GM23338 (cell line): ENCODE measurements around the gene ARHGEF40.

Experiments used
- CREB1 ChIP-seq: fragments of 250-450 bp; sonication (Bioruptor Pico); IDR thresholded peaks from 2 replicates; pipeline ENCODE4 v1.5.0; 2020; ENCODE audit warnings: low read depth, mild to moderate bottlenecking, moderate library complexity
- EZH2 ChIP-seq: fragments of 200-600 bp; sonication (generic); IDR thresholded peaks from one replicate; pipeline ENCODE4 v1.8.0; 2017; ENCODE audit warnings: antibody characterized with exemption, mild to moderate bottlenecking, low read depth; ENCODE audit not compliant: unreplicated experiment
- EZH2phosphoT487 ChIP-seq: fragments of 200-600 bp; sonication (generic); IDR thresholded peaks from one replicate; pipeline ENCODE4 v1.8.1; 2018; ENCODE audit warnings: antibody characterized with exemption; ENCODE audit not compliant: unreplicated experiment
- JUNB ChIP-seq: IDR thresholded peaks from one replicate; pipeline ENCODE4 v1.6.1; 2016; ENCODE audit warnings: antibody characterized with exemption; ENCODE audit not compliant: unreplicated experiment
- POLR2AphosphoS5 ChIP-seq: IDR thresholded peaks from 2 replicates; pipeline ENCODE4 v1.6.1; 2016; ENCODE audit warnings: antibody characterized with exemption, low read depth
- ZNF331 ChIP-seq: fragments of 250-450 bp; sonication (Bioruptor Pico); IDR thresholded peaks from 2 replicates; pipeline ENCODE4 v1.5.0; 2020; ENCODE audit warnings: low read depth, mild to moderate bottlenecking, moderate library complexity
- TF ChIP-seq, protein P1 (sequence below), 2 experiments: fragments of 200-600 bp in 1 of 2; sonication (generic) in 1 of 2; conservative IDR thresholded peaks; 2 replicates each; pipeline versions ENCODE4 v1.5.1 to v1.6.1; 2016 to 2017; ENCODE audit warnings: antibody characterized with exemption in 2 of 2, low read depth in 2 of 2, mild to moderate bottlenecking in 2 of 2, moderate library complexity in 1 of 2
- TF ChIP-seq, protein P2 (sequence below): IDR thresholded peaks from 2 replicates; pipeline ENCODE4 v1.6.1; 2016; ENCODE audit warnings: antibody characterized with exemption
- TF ChIP-seq, protein P3 (sequence below): IDR thresholded peaks from one replicate; pipeline ENCODE4 v1.6.1; 2018; ENCODE audit warnings: antibody characterized with exemption; ENCODE audit not compliant: unreplicated experiment
- TF ChIP-seq, protein P4 (sequence below): fragments of 250-450 bp; sonication (Bioruptor Pico); IDR thresholded peaks from 2 replicates; pipeline ENCODE4 v1.5.0; 2020; ENCODE audit warnings: mild to moderate bottlenecking, moderate library complexity

DNA sequence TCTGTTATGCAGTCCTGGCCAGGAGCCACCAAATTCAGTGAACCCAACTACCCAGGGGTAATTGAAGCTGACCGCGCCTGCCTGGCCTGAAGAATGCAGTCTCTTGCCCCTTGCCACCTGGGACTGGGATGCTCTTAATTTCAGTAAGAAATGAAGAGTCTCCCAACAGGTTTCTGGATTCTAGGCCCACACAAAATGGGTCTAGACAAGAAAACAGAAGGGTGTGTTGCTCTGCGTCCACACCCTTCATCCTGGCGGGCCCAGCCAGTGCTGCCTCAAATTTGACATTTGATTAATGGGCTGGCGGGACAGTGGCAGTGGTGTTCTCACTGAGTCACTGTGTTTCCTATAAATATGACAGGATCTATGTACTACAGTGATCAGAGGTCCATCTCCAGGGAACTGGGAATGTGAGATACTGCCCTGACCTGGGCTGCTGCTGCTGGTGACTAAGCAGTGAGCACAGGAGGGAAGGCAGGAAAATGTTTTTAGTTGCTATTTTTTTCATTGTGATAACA, 37.2 kb downstream of the ARHGEF40 start:
- no peak for TF ChIP-seq POLR2AphosphoS5
- TF ChIP-seq, protein P1, sequence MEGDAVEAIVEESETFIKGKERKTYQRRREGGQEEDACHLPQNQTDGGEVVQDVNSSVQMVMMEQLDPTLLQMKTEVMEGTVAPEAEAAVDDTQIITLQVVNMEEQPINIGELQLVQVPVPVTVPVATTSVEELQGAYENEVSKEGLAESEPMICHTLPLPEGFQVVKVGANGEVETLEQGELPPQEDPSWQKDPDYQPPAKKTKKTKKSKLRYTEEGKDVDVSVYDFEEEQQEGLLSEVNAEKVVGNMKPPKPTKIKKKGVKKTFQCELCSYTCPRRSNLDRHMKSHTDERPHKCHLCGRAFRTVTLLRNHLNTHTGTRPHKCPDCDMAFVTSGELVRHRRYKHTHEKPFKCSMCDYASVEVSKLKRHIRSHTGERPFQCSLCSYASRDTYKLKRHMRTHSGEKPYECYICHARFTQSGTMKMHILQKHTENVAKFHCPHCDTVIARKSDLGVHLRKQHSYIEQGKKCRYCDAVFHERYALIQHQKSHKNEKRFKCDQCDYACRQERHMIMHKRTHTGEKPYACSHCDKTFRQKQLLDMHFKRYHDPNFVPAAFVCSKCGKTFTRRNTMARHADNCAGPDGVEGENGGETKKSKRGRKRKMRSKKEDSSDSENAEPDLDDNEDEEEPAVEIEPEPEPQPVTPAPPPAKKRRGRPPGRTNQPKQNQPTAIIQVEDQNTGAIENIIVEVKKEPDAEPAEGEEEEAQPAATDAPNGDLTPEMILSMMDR (conservative IDR thresholded peaks at IDR 0.05; ENCODE audit: low read depth in 2 of 2), result no peak
- TF ChIP-seq, protein P2, sequence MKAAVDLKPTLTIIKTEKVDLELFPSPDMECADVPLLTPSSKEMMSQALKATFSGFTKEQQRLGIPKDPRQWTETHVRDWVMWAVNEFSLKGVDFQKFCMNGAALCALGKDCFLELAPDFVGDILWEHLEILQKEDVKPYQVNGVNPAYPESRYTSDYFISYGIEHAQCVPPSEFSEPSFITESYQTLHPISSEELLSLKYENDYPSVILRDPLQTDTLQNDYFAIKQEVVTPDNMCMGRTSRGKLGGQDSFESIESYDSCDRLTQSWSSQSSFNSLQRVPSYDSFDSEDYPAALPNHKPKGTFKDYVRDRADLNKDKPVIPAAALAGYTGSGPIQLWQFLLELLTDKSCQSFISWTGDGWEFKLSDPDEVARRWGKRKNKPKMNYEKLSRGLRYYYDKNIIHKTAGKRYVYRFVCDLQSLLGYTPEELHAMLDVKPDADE, result no peak
- no peak for TF ChIP-seq EZH2phosphoT487
- TF ChIP-seq, protein P3, sequence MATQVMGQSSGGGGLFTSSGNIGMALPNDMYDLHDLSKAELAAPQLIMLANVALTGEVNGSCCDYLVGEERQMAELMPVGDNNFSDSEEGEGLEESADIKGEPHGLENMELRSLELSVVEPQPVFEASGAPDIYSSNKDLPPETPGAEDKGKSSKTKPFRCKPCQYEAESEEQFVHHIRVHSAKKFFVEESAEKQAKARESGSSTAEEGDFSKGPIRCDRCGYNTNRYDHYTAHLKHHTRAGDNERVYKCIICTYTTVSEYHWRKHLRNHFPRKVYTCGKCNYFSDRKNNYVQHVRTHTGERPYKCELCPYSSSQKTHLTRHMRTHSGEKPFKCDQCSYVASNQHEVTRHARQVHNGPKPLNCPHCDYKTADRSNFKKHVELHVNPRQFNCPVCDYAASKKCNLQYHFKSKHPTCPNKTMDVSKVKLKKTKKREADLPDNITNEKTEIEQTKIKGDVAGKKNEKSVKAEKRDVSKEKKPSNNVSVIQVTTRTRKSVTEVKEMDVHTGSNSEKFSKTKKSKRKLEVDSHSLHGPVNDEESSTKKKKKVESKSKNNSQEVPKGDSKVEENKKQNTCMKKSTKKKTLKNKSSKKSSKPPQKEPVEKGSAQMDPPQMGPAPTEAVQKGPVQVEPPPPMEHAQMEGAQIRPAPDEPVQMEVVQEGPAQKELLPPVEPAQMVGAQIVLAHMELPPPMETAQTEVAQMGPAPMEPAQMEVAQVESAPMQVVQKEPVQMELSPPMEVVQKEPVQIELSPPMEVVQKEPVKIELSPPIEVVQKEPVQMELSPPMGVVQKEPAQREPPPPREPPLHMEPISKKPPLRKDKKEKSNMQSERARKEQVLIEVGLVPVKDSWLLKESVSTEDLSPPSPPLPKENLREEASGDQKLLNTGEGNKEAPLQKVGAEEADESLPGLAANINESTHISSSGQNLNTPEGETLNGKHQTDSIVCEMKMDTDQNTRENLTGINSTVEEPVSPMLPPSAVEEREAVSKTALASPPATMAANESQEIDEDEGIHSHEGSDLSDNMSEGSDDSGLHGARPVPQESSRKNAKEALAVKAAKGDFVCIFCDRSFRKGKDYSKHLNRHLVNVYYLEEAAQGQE, result no peak
- TF ChIP-seq JUNB, result no peak
- TF ChIP-seq, protein P4, sequence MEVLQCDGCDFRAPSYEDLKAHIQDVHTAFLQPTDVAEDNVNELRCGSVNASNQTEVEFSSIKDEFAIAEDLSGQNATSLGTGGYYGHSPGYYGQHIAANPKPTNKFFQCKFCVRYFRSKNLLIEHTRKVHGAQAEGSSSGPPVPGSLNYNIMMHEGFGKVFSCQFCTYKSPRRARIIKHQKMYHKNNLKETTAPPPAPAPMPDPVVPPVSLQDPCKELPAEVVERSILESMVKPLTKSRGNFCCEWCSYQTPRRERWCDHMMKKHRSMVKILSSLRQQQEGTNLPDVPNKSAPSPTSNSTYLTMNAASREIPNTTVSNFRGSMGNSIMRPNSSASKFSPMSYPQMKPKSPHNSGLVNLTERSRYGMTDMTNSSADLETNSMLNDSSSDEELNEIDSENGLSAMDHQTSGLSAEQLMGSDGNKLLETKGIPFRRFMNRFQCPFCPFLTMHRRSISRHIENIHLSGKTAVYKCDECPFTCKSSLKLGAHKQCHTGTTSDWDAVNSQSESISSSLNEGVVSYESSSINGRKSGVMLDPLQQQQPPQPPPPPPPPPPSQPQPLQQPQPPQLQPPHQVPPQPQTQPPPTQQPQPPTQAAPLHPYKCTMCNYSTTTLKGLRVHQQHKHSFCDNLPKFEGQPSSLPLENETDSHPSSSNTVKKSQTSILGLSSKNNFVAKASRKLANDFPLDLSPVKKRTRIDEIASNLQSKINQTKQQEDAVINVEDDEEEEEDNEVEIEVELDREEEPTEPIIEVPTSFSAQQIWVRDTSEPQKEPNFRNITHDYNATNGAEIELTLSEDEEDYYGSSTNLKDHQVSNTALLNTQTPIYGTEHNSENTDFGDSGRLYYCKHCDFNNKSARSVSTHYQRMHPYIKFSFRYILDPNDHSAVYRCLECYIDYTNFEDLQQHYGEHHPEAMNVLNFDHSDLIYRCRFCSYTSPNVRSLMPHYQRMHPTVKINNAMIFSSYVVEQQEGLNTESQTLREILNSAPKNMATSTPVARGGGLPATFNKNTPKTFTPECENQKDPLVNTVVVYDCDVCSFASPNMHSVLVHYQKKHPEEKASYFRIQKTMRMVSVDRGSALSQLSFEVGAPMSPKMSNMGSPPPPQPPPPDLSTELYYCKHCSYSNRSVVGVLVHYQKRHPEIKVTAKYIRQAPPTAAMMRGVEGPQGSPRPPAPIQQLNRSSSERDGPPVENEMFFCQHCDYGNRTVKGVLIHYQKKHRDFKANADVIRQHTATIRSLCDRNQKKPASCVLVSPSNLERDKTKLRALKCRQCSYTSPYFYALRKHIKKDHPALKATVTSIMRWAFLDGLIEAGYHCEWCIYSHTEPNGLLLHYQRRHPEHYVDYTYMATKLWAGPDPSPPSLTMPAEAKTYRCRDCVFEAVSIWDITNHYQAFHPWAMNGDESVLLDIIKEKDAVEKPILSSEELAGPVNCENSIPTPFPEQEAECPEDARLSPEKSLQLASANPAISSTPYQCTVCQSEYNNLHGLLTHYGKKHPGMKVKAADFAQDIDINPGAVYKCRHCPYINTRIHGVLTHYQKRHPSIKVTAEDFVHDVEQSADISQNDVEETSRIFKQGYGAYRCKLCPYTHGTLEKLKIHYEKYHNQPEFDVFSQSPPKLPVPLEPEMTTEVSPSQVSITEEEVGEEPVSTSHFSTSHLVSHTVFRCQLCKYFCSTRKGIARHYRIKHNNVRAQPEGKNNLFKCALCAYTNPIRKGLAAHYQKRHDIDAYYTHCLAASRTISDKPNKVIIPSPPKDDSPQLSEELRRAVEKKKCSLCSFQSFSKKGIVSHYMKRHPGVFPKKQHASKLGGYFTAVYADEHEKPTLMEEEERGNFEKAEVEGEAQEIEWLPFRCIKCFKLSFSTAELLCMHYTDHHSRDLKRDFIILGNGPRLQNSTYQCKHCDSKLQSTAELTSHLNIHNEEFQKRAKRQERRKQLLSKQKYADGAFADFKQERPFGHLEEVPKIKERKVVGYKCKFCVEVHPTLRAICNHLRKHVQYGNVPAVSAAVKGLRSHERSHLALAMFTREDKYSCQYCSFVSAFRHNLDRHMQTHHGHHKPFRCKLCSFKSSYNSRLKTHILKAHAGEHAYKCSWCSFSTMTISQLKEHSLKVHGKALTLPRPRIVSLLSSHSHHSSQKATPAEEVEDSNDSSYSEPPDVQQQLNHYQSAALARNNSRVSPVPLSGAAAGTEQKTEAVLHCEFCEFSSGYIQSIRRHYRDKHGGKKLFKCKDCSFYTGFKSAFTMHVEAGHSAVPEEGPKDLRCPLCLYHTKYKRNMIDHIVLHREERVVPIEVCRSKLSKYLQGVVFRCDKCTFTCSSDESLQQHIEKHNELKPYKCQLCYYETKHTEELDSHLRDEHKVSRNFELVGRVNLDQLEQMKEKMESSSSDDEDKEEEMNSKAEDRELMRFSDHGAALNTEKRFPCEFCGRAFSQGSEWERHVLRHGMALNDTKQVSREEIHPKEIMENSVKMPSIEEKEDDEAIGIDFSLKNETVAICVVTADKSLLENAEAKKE (CRISPR knock-in tag), result no peak
- no peak for TF ChIP-seq EZH2
- TF ChIP-seq CREB1 (CRISPR knock-in tag), result no peak
- TF ChIP-seq ZNF331, result no peak
